GM18870 (cell line): ENCODE results near the gene PRRT1.
A peak's percentile ranks its signal among the peaks of the same experiment; 100 is the strongest.

Experiments used
- ATAC-seq: cut with Tn5 transposase; IDR thresholded peaks from one replicate; pipeline ENCODE4 v1.9.1; 2021; ENCODE audit warnings: moderate library complexity; ENCODE audit not compliant: unreplicated experiment

The PRRT1 gene

DNA sequence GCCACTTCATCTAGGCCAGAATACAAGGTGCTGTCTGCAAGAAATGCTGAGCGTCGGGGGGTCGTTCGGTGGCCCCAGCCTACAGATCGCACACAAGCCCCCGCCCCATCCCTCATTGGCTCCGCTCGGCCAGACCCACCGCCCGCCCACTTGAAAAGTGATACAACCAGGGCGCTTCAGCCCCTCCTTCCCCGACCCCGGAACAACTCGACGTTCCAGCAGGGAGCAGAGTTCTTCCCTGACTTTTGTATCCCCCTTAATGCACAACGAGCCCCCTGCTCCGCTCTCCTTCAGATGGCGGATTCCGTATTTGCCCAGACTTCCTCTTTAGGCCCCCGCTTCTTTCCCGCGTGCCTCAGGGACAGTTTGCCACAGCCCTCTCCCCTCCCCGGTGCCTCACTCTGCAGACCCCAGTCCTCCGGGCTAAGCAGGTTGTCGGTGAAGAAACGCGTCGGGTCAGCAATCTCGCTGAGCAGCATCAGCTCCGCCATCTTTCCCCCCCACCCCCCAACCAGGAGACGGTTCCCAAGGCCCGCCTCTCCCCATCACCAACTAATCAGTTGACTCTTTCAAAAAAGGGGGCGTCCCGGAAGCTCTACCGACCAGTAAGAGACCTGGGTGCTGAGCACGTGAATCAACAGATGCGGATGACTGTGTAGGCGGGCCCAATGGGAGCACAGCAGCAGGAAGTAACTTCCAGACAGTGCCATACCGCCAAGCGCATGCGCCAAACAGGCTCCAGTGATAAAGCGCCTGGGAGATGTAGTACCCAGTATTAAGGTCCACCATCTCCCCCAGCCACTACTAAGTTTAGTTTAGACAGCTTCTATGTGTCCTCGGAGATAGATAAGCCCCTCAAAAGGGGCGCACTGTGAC lies 23.8 kb downstream of the PRRT1 start, which contains the start of gene ATF6B:
Gene ATF6B, minus strand, starts transcription at position 530 of the 876 bp plus-strand sequence. Its CDS starts 39 bp downstream, at position 491.
- peak; percentile 93 for ATAC-seq

- ATAC-seq, result no peak
These were observed 24.4 kb downstream of the PRRT1 start for GRCh38 chr6:32127409-32127716.

DNA sequence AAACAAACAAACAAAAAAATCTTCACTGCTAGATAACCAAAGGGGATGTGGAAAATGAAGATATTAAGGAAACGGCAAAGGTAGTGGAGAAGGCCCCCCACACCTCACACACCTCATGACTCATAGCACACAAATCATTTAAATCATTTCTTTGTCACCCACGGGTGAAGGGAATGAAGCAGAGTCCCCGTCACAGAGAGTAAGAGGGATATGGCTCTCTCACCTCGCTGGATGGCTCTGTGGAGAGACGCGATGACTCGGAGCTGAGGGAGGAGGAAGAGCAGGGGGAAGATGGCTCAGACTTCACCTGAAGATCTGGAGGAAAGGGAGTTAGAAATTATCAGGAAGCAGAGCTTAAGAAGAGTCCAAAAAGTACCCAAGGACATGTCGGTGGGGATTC lies 24.9 kb downstream of the PRRT1 start:
- no peak for ATAC-seq

GRCh38 chr6:32123681-32124080 lies 28.1 kb downstream of the PRRT1 start:
- ATAC-seq, result no peak

GRCh38 chr6:32120573-32121059 lies 31.1 kb downstream of the PRRT1 start:
- ATAC-seq, result no peak

DNA sequence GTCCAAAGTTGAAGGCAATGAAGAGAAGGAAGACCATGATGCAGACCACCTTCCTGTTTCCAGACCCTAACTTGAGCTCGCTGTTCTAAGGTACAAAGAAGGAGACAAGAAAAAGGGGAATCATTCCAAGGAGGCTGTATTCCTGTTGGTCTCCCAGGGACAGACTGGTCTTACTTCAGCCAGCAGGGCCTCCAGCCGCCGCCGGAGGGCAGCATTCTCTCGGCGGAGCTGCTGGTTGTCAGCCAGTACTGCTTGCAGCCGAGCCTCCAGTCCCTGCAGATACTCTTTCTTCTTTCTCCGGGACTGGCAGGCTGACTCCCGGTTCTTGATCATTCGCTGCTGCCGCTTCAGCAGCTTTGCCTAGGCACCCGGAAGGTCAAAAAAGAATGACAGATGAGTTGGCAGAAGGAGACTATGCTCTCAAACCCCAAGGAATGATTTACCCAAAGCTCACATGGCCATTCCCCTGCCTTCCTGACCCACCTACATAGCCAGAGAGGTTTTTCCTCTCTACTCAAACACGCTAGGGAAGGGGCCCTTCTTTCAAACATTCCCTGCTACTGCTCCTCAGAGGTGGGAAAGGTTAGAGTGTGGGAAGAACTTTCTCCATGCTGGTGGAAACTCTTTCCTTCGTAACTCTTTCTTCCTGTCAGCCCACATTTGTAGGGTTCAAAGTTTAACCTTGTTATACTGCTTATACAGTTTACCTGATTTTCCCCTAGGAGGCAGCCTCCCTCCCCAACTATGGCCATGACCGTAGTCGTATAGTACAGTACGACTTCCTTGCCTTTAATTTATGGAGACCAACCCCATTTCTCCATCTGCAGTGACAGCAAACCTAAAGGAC lies 32.7 kb downstream of the PRRT1 start:
- no peak for ATAC-seq

DNA sequence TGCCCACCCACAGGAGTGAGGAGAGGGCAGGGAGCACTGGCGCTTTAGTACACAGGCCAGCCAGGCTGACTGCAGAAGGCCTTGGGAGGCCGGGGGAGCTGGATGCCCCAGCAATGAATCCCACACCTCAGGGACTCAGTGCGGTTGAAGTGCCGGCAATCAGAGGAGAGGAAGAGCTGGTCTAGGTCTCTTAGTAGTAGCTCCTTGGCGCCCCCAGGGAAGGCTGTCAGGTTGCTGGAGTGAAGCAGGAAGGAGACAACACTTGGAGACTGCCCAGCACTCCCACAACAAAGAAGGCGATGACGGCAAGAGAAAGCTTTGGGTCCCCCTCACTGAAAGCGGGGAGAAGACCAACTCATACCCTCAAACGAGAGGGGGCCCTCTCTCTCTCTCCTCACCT lies 34.3 kb downstream of the PRRT1 start:
- no peak for ATAC-seq

DNA sequence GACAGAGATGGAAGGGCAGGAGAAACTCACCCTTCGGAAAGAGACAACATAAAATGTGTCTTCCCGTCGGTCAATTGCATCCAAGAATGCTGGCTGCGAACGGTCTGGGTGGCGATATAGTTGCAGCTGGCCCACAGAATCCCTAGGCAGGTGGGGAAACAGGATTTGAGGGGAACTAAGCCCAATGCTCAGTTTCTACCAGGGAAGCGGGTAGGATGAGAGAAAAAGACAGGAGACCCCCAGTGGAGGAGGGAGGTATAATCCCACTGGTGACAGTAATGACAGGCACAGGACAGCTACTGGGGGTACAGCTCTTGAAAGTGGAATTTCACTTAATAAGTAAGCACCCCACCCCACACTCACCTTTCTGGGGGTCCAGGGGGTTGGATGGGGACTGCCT lies 35.1 kb downstream of the PRRT1 start:
- no peak for ATAC-seq

DNA sequence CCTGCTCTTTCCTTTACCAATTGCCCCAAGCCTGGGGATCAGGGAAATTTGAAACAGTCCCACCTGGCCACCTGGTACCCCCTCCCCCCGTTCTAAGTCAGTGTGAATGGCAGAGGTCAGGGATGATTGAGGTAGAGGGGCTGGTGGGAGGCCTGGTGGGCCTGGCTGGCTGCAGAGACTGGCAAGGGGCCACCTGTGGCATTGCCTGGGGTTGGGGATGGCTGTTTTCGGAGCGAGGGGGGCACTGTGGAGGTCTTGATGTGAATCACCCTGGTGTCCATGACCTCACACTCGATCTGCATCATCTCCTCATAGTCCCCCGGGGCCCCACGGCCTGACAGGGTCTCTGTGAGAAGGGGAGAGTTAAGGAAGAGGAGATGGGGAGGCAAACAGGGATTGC lies 36.1 kb downstream of the PRRT1 start:
- no peak for ATAC-seq

DNA sequence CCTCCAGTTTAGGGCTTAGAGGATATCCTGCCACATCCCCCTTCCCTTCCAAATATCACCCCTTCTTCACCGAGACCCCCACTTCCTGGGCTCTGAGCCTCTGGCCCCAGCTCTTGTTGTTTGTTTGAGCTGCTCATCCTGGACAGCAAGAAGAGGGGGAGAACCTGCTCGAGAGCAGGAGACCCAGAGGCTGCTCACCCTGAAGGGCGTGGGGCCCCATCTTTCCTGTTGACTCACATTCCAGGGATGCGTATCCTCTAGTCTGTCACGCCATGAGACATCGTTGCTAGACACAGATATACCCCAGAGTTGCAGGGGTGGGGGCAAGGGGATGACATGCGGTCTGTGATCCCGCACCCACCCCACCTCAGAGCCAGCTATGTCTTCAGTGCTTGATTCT lies 36.9 kb downstream of the PRRT1 start:
- no peak for ATAC-seq

DNA sequence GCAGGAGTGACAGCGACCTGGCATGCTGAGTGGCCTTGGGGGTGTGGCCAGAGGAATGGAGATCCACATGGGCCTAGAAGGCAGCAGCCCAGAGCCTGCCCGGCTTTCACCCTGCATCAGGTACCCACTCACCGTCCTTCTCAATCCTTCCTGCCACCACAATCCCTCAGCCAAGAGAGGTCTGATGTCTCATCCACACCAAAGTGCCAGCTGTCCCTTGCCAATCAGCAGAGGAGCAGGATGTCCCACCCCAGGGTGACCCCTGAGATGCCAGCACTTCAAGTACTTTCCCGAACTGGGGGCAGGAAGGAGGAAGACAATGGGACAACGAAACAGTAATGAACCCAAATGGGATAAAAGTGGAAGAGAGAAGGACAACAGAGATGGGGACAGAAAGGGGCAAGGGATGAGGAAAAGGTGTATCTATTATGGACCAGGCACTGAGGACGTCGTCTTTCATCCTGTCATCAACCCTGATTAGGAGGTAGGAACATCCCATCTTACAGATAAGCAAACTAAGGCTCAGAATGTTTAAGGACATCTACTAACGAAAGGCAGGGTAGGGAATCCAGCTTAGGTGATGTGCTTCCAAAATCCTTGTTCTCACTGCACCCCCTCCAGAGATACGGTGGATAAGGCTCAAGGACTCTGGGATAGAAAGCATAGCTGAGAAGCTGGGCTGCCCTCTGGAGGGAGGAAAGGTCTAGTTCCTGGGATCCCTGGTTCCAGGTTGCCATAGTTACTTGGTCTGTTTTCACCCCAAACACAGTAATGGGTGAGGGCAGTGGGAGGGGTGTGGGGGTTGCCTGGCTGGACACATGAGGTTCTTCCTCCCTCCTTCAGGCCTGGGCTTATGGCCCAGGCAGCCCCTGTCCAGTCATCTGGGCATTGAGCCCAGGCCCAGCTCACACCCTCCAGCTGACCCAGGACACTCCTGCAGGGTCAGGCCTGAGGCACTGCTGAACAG lies 38.1 kb downstream of the PRRT1 start:
- ATAC-seq, result no peak

GRCh38 chr6:32112431-32112980 lies 39.2 kb downstream of the PRRT1 start:
- no peak for ATAC-seq

DNA sequence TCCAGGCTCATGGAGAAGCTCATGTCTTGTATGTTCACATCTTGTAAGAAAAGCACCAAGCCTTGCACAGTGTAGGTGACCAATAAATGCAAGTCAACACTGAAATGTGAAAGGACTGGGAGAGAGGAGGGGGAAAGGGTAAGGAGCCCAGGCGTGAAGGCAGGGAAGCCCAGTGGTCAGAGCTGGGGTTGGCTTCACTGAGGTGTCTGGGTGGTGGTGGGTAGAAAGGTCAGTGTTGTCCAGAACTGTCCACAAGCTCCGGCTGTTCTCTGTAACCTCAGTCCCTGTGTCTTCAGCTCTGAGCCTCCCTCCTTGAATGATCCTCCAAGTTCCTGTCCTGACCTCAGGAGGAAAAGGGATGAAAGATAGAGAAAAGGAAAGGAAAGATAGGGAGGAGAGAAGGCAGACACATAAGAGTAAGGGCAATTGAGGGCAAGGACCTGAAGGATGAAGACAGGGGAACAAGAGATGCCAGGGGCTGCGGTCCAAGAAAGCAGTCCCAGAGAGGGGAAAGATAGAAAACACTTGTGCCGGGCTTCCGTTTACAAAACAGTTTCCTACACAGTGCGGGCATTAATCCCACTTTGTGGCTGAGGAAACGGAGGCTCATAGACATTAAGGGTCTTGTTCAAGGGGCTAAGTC lies 40.2 kb downstream of the PRRT1 start:
- no peak for ATAC-seq

- ATAC-seq, result no peak
These were observed 41.1 kb downstream of the PRRT1 start for GRCh38 chr6:32110632-32111031.

DNA sequence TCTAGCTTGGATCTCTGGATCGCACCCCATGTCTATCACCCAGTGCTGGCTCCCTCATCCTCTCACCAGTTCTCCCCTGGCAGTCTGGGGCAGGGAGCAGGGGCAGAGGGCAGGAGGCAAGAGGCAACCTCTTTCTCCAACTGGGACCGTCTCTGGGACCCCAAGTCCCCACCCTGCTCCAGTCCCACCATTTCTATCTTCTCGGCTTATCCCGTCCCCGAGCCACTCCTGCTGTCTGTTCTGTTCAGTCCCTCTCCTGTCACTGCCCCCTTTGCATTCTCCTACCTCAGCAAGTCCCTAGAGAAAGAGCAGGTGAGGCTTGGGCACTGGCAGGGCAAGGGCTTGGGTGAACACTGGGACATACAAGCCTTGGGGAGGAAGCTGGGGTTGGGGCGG lies 42.0 kb downstream of the PRRT1 start:
- no peak for ATAC-seq

GRCh38 chr6:32109114-32109764 lies 42.5 kb downstream of the PRRT1 start, which contains the start of gene TNXB:
TSS of gene TNXB (minus strand) at chr6:32109338. CDS start at chr6:32098198, 11,140 bp downstream.
- no peak for ATAC-seq

DNA sequence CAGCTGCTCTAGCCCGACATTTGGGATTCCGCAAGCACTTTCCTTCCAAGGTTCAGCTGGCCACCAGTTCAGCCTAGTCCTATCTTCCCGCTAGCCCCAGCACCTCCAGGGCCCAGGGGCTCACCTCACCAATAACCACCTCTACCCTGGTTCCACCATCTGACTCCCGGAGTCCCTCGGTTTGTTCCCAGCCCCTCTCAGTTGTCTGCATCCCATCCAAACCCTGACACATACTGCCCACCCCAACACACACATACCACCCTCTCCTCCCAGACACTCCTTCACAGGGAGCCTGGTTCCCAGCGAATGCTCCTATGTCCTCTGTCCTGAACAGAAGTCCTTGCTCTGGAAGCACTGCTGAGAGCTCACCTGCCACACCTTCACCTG lies 43.0 kb downstream of the PRRT1 start:
- ATAC-seq, result no peak

DNA sequence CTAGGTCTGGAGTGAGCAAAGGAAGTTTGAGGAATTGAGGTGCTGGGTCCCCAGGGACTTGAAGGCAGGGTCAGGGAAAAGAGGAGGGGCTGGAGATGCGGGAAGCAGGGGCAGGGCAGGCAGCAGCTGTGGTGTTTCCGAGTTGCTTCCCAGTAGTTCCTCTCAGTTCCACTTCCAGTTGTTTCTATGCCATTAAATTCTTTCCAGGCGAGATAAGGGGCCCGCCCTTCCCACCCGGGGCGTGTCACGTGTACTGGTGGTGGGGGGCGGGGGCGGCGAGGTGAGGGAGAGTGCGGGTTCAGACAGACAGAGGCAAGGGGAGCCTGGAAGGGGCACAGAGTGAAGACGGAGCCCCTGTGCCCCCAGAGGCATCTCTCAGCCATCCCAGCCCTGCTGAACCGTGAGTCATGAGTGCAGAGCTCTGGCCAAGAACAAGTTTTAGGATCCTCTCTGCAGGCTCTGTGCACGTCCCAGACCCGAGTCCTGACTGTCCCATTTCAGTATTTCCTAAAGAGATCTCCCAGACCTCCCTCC lies 43.6 kb downstream of the PRRT1 start:
- no peak for ATAC-seq

DNA sequence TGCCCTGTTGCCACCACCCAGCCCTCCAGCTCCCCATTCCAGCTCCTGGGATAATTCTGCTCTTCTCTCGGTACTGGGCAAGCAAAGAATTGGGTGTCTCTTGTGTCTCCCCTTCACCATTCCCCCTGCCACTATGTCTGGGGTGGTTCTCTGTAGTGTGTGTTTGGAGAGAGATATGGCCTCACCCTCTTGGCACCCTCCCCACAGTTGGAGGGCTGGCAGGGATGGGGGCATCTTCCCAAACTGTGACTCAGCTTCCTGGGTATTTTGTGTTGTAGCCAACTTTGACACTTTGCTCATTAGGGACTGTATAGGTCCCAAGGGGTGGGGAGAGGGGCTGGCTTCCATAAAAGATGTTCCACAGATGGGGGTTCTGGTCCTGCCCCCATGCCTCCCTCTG lies 44.3 kb downstream of the PRRT1 start:
- ATAC-seq, result no peak
